GM10248 (cell line): ENCODE measurements around the gene GLCE.

Experiments
- CTCF ChIA-PET: fragments of 300-600 bp; sonication (Branson Sonifier 250); formaldehyde crosslinking; extraction: SDS; loops from one replicate; lab custom pipeline; 2021; ENCODE audit warnings: antibody characterized with exemption; lab: Yijun Ruan, JAX
- POLR2A ChIA-PET: fragments of 350-650 bp; sonication (Branson Sonifier 250); formaldehyde crosslinking; extraction: SDS; loops from one replicate; lab custom pipeline; 2020; ENCODE audit warnings: antibody characterized with exemption; lab: Yijun Ruan, JAX
- DNase-seq: peaks from one replicate; pipeline ENCODE4 v3.0.0; 2012; ENCODE audit errors: extremely low spot score
- TF ChIP-seq, protein P1 (sequence below): IDR thresholded peaks from 2 replicates; pipeline ENCODE4 v1.5.1; 2012; ENCODE audit warnings: mild to moderate bottlenecking, low read depth; ENCODE audit errors: extremely low read depth, missing control alignments, control extremely low read depth

The GLCE gene

GRCh38 chr15:69119001-69119400, 41.4 kb upstream of the GLCE start:
- no peak for DNase-seq
- TF ChIP-seq, protein P1, sequence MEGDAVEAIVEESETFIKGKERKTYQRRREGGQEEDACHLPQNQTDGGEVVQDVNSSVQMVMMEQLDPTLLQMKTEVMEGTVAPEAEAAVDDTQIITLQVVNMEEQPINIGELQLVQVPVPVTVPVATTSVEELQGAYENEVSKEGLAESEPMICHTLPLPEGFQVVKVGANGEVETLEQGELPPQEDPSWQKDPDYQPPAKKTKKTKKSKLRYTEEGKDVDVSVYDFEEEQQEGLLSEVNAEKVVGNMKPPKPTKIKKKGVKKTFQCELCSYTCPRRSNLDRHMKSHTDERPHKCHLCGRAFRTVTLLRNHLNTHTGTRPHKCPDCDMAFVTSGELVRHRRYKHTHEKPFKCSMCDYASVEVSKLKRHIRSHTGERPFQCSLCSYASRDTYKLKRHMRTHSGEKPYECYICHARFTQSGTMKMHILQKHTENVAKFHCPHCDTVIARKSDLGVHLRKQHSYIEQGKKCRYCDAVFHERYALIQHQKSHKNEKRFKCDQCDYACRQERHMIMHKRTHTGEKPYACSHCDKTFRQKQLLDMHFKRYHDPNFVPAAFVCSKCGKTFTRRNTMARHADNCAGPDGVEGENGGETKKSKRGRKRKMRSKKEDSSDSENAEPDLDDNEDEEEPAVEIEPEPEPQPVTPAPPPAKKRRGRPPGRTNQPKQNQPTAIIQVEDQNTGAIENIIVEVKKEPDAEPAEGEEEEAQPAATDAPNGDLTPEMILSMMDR, result no peak
- ChIA-PET POLR2A (no interaction called here), CTCF (interaction anchor here (2.0 kb wide), 1 partner anchor 13 kb away, joined by 6 read pairs; no protein-coding TSS in a partner anchor)

- TF ChIP-seq, protein P1, result no peak
- POLR2A ChIA-PET, result no interaction called here
- DNase-seq, result no peak
- CTCF ChIA-PET, result interaction anchor here (2.0 kb wide), 1 partner anchor 14 kb away, joined by 6 read pairs; no protein-coding TSS in a partner anchor
Measured at GRCh38 chr15:69119683-69120395, 40.6 kb upstream of the GLCE start.

DNA sequence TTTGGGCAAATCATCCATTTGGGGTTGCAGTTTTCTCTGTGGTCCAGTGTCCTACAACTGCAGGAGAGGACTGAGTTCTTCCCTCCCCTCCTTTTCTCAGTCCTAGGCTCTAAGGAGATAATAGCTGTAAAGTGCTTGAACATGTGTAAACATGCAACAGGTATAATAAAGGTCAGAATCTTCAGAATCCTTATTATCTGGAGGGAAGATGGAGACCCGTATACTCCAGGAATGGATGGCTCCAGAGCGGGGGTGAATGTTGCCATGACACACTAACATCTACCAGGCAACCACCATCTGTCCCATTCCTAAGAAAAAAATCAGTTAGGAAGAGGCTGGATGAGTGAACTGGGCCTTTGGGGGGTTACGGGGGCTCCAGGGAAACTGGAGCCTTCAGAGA, 39.7 kb upstream of the GLCE start:
- ChIA-PET POLR2A (no interaction called here), CTCF (no interaction called here)
- TF ChIP-seq, protein P1, result no peak
- DNase-seq, result no peak

DNA sequence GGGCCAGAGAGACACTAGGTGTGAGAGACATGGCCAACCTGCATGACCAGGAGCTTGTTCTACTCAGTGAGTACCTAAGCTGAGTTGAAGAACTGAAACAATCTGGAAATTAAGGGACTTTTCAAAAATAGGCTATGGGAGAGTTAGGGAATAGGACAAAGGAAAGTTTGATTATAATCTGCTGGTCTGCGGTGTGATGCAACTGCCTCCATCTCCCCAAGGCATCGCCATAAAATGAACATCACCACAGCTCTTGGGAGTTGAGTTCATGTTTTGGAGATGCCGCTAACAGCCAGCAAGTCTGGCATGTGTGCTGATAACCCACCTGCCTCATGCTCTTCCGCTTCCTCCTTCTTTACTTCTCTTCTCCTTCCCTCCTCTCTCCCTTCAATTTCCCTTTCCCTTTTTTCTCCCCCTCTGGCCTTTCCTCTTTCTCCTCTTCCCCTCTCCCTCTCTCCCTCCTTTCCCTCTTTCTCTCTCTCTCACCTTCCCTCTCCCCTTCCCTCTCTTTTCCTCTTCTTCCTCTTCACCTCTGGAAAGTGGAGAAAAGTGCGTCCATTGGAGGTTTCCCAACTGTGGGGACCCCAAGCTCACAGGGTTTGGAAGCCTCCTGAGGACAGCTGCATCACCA, 39.1 kb upstream of the GLCE start:
- no peak for DNase-seq
- ChIA-PET CTCF (no interaction called here), POLR2A (no interaction called here)
- TF ChIP-seq, protein P1, result no peak

- DNase-seq, result no peak
- ChIA-PET CTCF (no interaction called here), POLR2A (no interaction called here)
- TF ChIP-seq, protein P1, result no peak
Measured at GRCh38 chr15:69125236-69125635, 35.2 kb upstream of the GLCE start.

- CTCF ChIA-PET, result no interaction called here
- POLR2A ChIA-PET, result no interaction called here
- TF ChIP-seq, protein P1, result no peak
- no peak for DNase-seq
Measured at GRCh38 chr15:69126054-69126469, 34.4 kb upstream of the GLCE start.
